Measurements from ENCODE around the gene BIN1.

Gene BIN1

DNA sequence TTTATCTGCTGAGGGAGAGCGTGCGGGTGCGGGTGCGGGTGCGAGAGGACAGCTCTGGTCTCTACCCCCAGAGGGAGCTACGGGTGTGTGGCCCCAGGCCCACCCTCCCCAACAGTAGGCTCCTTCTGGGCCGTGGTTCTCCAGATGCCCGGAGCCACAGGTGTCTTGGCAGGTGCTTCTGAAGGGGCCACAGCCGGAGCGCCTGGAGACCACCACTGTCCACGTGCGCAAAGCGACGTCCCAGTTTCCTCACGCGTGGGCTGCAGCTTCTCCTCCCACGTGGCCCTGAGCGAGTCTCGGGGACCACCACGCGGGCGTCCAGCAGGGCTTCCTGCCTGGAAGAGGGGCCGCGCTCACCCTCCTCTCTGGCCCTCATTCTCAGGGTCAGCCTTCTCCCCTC, 90.6 kb downstream of the BIN1 start:
- no peaks in the 10 kb centered on the region for H3K4me1 ChIP-seq (ENCODE audit: insufficient read depth, low read length)
- ATAC-seq (ENCODE audit: insufficient read depth, low read depth) (no peak), DNase-seq (no peak)
- H2AFZ ChIP-seq (ENCODE audit: low read depth, low read length) = no peak overlapping the region
- no peaks in the 10 kb centered on the region for H3K9me3 ChIP-seq (ENCODE audit: insufficient read depth, low read length, severe bottlenecking)
- no peak overlapping the region for H3K4me2 ChIP-seq (ENCODE audit: insufficient read depth, low read length)
- no peaks in the 10 kb centered on the region for H4K20me1 ChIP-seq (ENCODE audit: insufficient read depth, low read length)
- no peak overlapping the region for H3K9ac ChIP-seq (ENCODE audit: low read depth, low read length)
- no peaks in the 10 kb centered on the region for H3K36me3 ChIP-seq (ENCODE audit: insufficient read depth, low read length)
- TF ChIP-seq EZH2 (IDR thresholded peaks at IDR 0.05; ENCODE audit: borderline replicate concordance, low read depth, low read length, severe bottlenecking) = no peak
- TF ChIP-seq, protein P1, sequence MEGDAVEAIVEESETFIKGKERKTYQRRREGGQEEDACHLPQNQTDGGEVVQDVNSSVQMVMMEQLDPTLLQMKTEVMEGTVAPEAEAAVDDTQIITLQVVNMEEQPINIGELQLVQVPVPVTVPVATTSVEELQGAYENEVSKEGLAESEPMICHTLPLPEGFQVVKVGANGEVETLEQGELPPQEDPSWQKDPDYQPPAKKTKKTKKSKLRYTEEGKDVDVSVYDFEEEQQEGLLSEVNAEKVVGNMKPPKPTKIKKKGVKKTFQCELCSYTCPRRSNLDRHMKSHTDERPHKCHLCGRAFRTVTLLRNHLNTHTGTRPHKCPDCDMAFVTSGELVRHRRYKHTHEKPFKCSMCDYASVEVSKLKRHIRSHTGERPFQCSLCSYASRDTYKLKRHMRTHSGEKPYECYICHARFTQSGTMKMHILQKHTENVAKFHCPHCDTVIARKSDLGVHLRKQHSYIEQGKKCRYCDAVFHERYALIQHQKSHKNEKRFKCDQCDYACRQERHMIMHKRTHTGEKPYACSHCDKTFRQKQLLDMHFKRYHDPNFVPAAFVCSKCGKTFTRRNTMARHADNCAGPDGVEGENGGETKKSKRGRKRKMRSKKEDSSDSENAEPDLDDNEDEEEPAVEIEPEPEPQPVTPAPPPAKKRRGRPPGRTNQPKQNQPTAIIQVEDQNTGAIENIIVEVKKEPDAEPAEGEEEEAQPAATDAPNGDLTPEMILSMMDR (IDR thresholded peaks at IDR 0.05; ENCODE audit: borderline replicate concordance, extremely low read depth, low read length, poor library complexity, severe bottlenecking) = no peak
- H3K27me3 ChIP-seq (ENCODE audit: insufficient read depth, low read length, poor library complexity) = peaks cover 7% of the 10 kb centered on the region
- H3K4me3 ChIP-seq (ENCODE audit: low read depth in 1 of 2, low read length in 2 of 2) = no peak overlapping the region
- H3K79me2 ChIP-seq (ENCODE audit: insufficient read depth, low read length) = no peaks in the 10 kb centered on the region
- H3K27ac ChIP-seq (ENCODE audit: low read length) = no peak overlapping the region

DNA sequence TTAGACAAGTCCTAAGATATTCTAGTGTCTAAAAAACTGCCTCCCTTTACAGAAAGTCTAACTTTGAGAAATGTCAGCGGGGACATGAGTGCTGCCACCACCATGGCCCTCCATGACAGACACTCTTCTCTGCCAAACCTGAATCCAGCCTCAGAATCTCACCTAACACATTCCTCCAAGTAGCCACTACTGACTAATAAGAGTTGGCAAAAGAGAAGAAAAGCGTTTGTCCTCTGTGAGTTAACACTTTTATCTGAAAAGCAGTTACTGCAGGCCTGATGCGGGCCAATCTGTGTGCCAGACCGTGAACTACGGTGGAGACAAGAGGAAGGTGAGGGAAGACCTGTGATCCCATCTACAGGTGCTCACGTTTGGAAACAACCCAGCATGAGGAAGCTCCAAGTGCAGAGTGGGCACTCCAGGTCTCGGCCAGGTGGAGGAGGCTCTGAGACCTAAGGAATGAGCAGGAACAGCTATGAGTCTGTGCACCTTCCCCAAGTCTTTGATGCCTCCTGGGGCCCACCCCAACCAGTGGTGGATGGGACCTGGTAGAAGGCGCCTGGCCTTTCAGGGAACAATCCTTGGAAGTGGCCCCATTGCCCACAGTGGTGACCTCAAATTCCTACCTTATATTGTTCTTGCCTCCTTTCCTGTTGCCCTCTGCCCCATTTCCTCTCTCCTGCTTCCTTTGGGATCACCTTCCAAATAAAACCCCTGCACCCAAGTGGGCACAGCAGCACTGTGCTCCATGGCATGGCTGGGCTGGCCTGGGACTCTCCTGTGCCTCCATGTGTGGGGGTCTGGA, 91.6 kb downstream of the BIN1 start:
- ATAC-seq (ENCODE audit: insufficient read depth, low read depth) (no peak), DNase-seq (no peak)
- H3K36me3 ChIP-seq (ENCODE audit: insufficient read depth, low read length) = no peaks in the 10 kb centered on the region
- H3K9ac ChIP-seq (ENCODE audit: low read depth, low read length) = no peak overlapping the region
- no peak overlapping the region for H3K4me2 ChIP-seq (ENCODE audit: insufficient read depth, low read length)
- peaks cover 2% of the 10 kb centered on the region for H3K27me3 ChIP-seq (ENCODE audit: insufficient read depth, low read length, poor library complexity)
- no peaks in the 10 kb centered on the region for H3K4me1 ChIP-seq (ENCODE audit: insufficient read depth, low read length)
- no peaks in the 10 kb centered on the region for H3K79me2 ChIP-seq (ENCODE audit: insufficient read depth, low read length)
- TF ChIP-seq, protein P1 (IDR thresholded peaks at IDR 0.05; ENCODE audit: borderline replicate concordance, extremely low read depth, low read length, poor library complexity, severe bottlenecking) = no peak
- TF ChIP-seq EZH2 (IDR thresholded peaks at IDR 0.05; ENCODE audit: borderline replicate concordance, low read depth, low read length, severe bottlenecking) = no peak
- H3K9me3 ChIP-seq (ENCODE audit: insufficient read depth, low read length, severe bottlenecking) = no peaks in the 10 kb centered on the region
- no peak overlapping the region for H3K4me3 ChIP-seq (ENCODE audit: low read depth in 1 of 2, low read length in 2 of 2)
- no peaks in the 10 kb centered on the region for H4K20me1 ChIP-seq (ENCODE audit: insufficient read depth, low read length)
- H3K27ac ChIP-seq (ENCODE audit: low read length) = no peak overlapping the region
- H2AFZ ChIP-seq (ENCODE audit: low read depth, low read length) = no peak overlapping the region

DNA sequence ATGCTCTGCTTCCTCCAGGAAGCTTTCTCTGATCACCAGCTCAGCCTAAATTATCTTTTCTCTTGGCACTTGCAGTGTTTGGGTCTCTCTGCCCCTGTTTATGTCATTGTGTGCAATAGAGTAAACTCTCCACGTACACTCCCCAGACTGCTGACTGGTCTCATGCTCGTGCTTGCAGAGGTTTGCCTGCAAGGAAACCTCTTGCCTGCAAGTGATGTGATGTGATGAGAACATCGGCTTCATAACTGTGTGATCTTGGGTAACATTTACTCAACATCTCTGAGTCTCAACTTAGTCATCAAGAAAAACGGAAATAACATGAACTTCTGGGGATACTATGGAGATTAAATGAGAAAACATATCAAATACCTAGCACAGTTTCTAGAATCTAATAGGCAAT, 92.3 kb downstream of the BIN1 start:
- Histone ChIP-seq H3K4me1 (ENCODE audit: insufficient read depth, low read length) (no peaks in the 10 kb centered on the region), H3K79me2 (ENCODE audit: insufficient read depth, low read length) (no peaks in the 10 kb centered on the region), H3K4me2 (ENCODE audit: insufficient read depth, low read length) (no peak overlapping the region), H3K36me3 (ENCODE audit: insufficient read depth, low read length) (no peaks in the 10 kb centered on the region), H2AFZ (ENCODE audit: low read depth, low read length) (no peak overlapping the region), H4K20me1 (ENCODE audit: insufficient read depth, low read length) (no peaks in the 10 kb centered on the region), H3K27ac (ENCODE audit: low read length) (no peak overlapping the region), H3K9me3 (ENCODE audit: insufficient read depth, low read length, severe bottlenecking) (no peaks in the 10 kb centered on the region), H3K4me3 (ENCODE audit: low read depth in 1 of 2, low read length in 2 of 2) (no peak overlapping the region), H3K9ac (ENCODE audit: low read depth, low read length) (no peak overlapping the region), H3K27me3 (ENCODE audit: insufficient read depth, low read length, poor library complexity) (peaks cover 2% of the 10 kb centered on the region)
- DNase-seq = no peak
- ATAC-seq (ENCODE audit: insufficient read depth, low read depth) = no peak
- TF ChIP-seq, protein P1 (IDR thresholded peaks at IDR 0.05; ENCODE audit: borderline replicate concordance, extremely low read depth, low read length, poor library complexity, severe bottlenecking) = no peak
- no peak for TF ChIP-seq EZH2 (IDR thresholded peaks at IDR 0.05; ENCODE audit: borderline replicate concordance, low read depth, low read length, severe bottlenecking)

Data from DND-41 (cell line).